Measurements from ENCODE around the gene LCN2. TPM values are rescaled to one million over a fixed set of nuclear protein-coding genes. Genes with fewer than 3 reads are reported as not detected.

Gene LCN2
- total and polyA plus RNA-seq, 2 experiments from 2014 or later, result not detected

GRCh38 chr9:128113526-128114325 lies 35.5 kb upstream of the LCN2 start:
- Histone ChIP-seq H3K79me2 (ENCODE audit: insufficient read depth) (no peaks in the 10 kb centered on the region), H3K9me2 (ENCODE audit: insufficient read depth) (no peaks in the 10 kb centered on the region), H4K20me1 (ENCODE audit: insufficient read depth) (no peaks in the 10 kb centered on the region), H3K27me3 (replicated peaks; ENCODE audit: insufficient read depth) (no peaks in the 10 kb centered on the region), H3K4me1 (ENCODE audit: insufficient read depth) (no peaks in the 10 kb centered on the region), H3K9ac (no peak overlapping the region), H3K4me2 (ENCODE audit: unreplicated experiment) (no peak overlapping the region), H3K4me3 (no peak overlapping the region), H3F3A (ENCODE audit: insufficient read depth) (0 out of 2 replicates have a peak, but pooled peaks cover 9% of the 10 kb centered on the region), H3K36me3 (ENCODE audit: low read depth) (no peaks in the 10 kb centered on the region; the same call in 1 of the 2 replicates), H2AFZ (no peak overlapping the region), H3K9me3 (ENCODE audit: low read depth) (no peaks in the 10 kb centered on the region), H3K27ac (no peak overlapping the region)
- no peak for DNase-seq
- no peak for TF ChIP-seq EZH2 (IDR thresholded peaks at IDR 0.05; ENCODE audit: insufficient read depth, poor library complexity, severe bottlenecking)
- TF ChIP-seq EZH2phosphoT487 (IDR thresholded peaks at IDR 0.05; ENCODE audit: insufficient read depth, low read depth), result no peak
- in situ Hi-C loops (cut with MboI), result no loop called here
- WGBS, 2 experiments (ENCODE audit: low coverage in 1 of 2, low lambda C conversion rate in 2 of 2, missing lambda C conversion rate in 2 of 2), result 86 to 87% methylated on average over 12 of the region's 12 CpGs

- H3K4me2 ChIP-seq (ENCODE audit: unreplicated experiment), result no peak overlapping the region
- no peaks in the 10 kb centered on the region for H3K9me3 ChIP-seq (ENCODE audit: low read depth)
- no peak overlapping the region for H2AFZ ChIP-seq
- 84% methylated on average over 27 to 29 of the region's 29 CpGs for WGBS, 2 experiments (ENCODE audit: low coverage in 1 of 2, low lambda C conversion rate in 2 of 2, missing lambda C conversion rate in 2 of 2)
- no peak for DNase-seq
- H3K4me1 ChIP-seq (ENCODE audit: insufficient read depth), result no peaks in the 10 kb centered on the region
- H4K20me1 ChIP-seq (ENCODE audit: insufficient read depth), result no peaks in the 10 kb centered on the region
- 0 out of 2 replicates have a peak, but pooled peaks cover 5% of the 10 kb centered on the region for H3F3A ChIP-seq (ENCODE audit: insufficient read depth)
- H3K9ac ChIP-seq, result no peak overlapping the region
- no peak overlapping the region for H3K4me3 ChIP-seq
- in situ Hi-C loops (cut with MboI), result no loop called here
- no peak for TF ChIP-seq EZH2phosphoT487 (IDR thresholded peaks at IDR 0.05; ENCODE audit: insufficient read depth, low read depth)
- TF ChIP-seq EZH2 (IDR thresholded peaks at IDR 0.05; ENCODE audit: insufficient read depth, poor library complexity, severe bottlenecking), result no peak
- no peaks in the 10 kb centered on the region; the same call in 1 of the 2 replicates for H3K36me3 ChIP-seq (ENCODE audit: low read depth)
- H3K9me2 ChIP-seq (ENCODE audit: insufficient read depth), result no peaks in the 10 kb centered on the region
- H3K27ac ChIP-seq, result no peak overlapping the region
- H3K79me2 ChIP-seq (ENCODE audit: insufficient read depth), result no peaks in the 10 kb centered on the region
- no peaks in the 10 kb centered on the region for H3K27me3 ChIP-seq (replicated peaks; ENCODE audit: insufficient read depth)
These were observed 34.7 kb upstream of the LCN2 start for GRCh38 chr9:128114326-128115186.

- 0 out of 2 replicates have a peak, but pooled peaks cover 4% of the 10 kb centered on the region for H3F3A ChIP-seq (ENCODE audit: insufficient read depth)
- no peak overlapping the region for H3K9ac ChIP-seq
- H3K27ac ChIP-seq, result no peak overlapping the region
- in situ Hi-C loops (cut with MboI), result no loop called here
- WGBS, 2 experiments (ENCODE audit: low coverage in 1 of 2, low lambda C conversion rate in 2 of 2, missing lambda C conversion rate in 2 of 2), result 81 to 83% methylated on average over 26 of the region's 26 CpGs
- no peak for DNase-seq
- no peaks in the 10 kb centered on the region for H3K9me2 ChIP-seq (ENCODE audit: insufficient read depth)
- H3K79me2 ChIP-seq (ENCODE audit: insufficient read depth), result no peaks in the 10 kb centered on the region
- H3K9me3 ChIP-seq (ENCODE audit: low read depth), result no peaks in the 10 kb centered on the region
- TF ChIP-seq EZH2 (IDR thresholded peaks at IDR 0.05; ENCODE audit: insufficient read depth, poor library complexity, severe bottlenecking) (no peak), EZH2phosphoT487 (IDR thresholded peaks at IDR 0.05; ENCODE audit: insufficient read depth, low read depth) (no peak)
- no peaks in the 10 kb centered on the region for H4K20me1 ChIP-seq (ENCODE audit: insufficient read depth)
- no peak overlapping the region for H2AFZ ChIP-seq
- H3K36me3 ChIP-seq (ENCODE audit: low read depth), result no peaks in the 10 kb centered on the region
- H3K4me1 ChIP-seq (ENCODE audit: insufficient read depth), result no peaks in the 10 kb centered on the region
- no peak overlapping the region for H3K4me3 ChIP-seq
- H3K4me2 ChIP-seq (ENCODE audit: unreplicated experiment), result no peak overlapping the region
- H3K27me3 ChIP-seq (replicated peaks; ENCODE audit: insufficient read depth), result no peaks in the 10 kb centered on the region
These were observed 33.8 kb upstream of the LCN2 start for GRCh38 chr9:128115187-128116103.

All from GM23248 (cell line).